NCI-H2171 treated with DMSO at 0.1 percent for 48 hours (cell line): Measurements from ENCODE around the gene AREG.
"Not testable (repeated sequence)": the region's sequence is repeated elsewhere in the genome, so short reads cannot be mapped to it uniquely, and the experiment has no call there.

Source experiments
- DNase-seq: peaks from one replicate; lab custom pipeline; 2025; lab: John Stamatoyannopoulos, UW

Gene AREG, protein sequence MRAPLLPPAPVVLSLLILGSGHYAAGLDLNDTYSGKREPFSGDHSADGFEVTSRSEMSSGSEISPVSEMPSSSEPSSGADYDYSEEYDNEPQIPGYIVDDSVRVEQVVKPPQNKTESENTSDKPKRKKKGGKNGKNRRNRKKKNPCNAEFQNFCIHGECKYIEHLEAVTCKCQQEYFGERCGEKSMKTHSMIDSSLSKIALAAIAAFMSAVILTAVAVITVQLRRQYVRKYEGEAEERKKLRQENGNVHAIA

GRCh38 chr4:74444891-74445642, at the start of gene AREG:
AREG (plus strand) TSS chr4:74445136; CDS start chr4:74445346, 210 bp downstream.
- DNase-seq: peak; percentile 0

DNA sequence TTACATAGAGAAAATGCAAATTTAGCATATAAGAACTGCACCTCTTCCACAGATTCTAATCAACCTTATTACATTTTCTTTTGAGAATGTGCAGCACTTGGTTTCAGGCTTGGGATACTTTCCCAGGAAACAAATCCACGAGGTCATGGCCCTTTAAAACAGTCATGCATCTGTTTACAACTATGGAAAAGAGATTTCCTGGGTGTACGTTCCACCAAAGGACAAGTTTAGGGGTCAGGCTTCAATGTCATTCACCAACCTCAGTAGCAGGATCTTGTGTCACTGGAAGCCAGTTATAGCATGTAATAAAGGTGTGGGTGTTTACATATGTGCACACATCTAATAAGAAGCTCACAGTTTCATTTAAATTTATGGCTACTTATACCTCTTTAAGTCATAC, 49.3 kb upstream of the AREG start:
- no peak for DNase-seq

DNA sequence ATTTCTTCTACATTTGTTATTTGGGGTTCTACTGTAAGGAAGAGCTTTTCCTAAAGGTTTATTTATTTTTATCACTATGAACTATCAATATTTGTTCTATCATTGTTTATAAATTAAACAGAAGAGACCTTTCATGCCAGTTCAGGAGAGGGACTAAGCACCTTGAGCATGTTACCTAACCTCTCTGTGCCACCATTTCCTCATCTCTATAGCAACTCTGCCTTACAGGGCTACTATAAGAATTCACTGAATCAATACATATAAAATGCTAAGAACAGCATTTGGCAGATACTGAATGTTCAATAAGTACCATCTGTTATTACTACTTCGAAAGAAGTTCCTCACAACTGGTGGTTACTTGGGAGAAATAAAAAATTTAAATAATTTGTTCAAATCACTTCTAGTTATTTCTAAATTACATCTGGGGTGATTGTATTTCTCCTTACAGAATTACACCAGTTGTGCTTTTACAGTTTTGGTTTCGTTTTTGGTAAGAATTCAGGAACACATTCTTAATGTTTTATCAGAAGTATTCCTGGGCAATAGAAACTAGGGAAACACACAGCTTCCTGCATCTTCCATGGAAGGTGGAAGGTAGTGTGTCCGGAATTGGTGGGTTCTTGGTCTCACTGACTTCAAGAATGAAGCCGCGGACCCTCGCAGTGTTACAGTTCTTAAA, 47.0 kb upstream of the AREG start:
- no peak for DNase-seq

GRCh38 chr4:74398894-74399589, 45.9 kb upstream of the AREG start:
- DNase-seq: not testable (repeated sequence)

DNA sequence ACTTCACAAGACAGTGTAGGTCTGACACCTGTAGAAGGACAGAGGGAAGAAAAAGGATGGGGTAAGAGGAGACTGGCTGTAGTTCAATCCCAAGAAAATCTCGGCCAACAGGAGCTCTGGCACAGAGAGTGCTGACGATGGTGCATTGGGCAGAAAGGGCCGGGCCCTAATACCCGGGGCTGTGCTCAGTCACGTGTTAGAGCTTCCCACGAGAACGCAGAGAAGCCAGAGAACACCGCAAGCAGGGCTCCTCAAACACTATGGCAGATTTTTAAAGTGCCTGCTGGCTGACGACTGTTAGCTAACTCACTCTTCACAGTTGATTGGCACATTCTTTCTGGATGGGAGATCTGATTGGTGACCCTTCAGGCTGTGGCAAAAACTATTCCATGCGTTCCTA, 44.5 kb upstream of the AREG start:
- no peak for DNase-seq

- DNase-seq: no peak
Measured at GRCh38 chr4:74402692-74403456, 42.1 kb upstream of the AREG start.

DNA sequence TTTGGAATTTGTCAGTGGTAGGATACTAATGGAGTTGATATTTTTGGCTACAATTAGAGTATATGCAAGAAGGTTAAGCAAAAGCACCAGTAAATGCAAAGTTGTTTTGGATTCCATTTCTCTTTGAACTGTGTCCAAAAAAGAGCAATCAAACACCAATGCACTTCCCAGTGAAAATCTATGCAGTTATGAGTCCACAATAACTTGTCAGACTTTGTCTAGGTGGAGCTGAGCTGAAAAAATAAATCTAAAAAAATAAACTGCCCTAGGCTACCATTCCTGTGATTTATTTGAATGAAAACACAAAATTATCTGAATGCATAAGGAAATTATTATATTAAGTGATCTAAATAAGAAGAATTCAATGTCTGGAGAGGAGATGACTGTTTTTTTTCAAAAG, 37.0 kb upstream of the AREG start:
- DNase-seq: no peak

GRCh38 chr4:74408639-74409038, 36.3 kb upstream of the AREG start:
- no peak for DNase-seq

GRCh38 chr4:74410272-74410671, 34.7 kb upstream of the AREG start:
- DNase-seq: no peak

- DNase-seq: no peak
Measured at GRCh38 chr4:74412225-74412624, 32.7 kb upstream of the AREG start.

DNA sequence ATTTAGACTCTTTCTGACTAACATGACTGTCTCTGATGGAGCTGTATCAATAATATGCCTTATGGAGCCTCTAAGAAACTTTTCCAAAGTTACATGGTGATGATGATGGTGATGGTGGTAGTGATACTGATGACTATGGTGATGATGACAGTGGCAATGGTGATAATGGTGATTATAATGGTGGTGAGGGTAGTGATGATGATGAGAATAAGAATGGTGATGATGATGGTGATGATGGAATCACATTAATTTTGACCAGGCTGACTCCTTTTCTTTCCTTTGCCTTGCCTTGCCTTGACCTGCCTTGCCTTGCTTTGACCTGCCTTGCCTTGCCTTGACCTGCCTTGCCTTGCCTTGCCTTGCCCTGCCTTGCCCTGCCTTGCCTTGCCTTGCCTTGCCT, 31.7 kb upstream of the AREG start:
- DNase-seq: no peak

- no peak for DNase-seq
Measured at GRCh38 chr4:74414149-74414809, 30.7 kb upstream of the AREG start.

GRCh38 chr4:74415602-74416300, 29.2 kb upstream of the AREG start:
- DNase-seq: no peak

DNA sequence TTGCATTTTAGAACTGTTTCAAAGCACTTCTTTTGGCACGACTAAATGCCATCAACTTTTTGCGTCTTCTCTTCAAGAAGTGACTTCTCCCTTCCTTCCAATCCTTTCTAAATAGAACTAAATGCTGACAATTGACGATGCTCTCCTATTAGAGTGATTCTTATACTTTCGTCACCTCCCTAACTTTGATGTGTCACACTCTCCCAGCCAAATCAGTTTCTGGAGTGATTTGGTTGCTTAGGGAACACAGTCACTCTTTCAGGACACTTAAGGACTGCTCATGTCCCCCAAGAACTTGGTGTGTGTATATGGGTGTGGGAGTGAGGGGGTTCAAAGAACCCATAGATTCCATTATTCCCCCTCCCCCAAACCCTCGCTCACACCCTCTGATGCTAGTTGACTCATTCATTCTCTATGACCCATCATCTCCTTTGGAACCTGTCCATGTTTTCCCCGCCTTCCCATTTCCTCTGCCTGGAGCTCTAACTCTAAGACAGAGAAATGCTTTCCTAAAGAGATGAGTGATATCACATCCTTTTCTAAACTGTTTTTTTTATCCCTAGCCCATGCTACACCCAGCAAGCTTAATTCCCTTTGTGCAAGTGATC, 26.8 kb upstream of the AREG start:
- DNase-seq: no peak

DNA sequence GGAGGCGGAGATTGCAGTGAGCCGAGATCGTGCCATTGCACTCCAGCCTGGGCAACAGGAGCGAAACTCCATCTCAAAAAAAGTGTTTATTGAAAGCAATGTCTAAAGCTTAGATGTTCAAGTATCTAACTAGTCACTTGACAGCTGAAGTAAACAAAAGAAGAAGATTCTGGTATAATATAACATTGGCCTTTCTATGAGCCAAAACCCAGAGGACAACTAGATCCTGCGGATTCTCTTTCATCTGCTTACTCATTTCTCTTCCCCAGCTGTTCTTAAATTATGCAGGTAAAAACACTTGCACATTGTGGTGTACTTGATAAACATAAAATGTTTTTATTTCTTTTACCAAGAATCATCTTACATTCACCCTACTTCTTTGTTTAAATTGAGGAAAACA, 24.1 kb upstream of the AREG start:
- DNase-seq: no peak

DNA sequence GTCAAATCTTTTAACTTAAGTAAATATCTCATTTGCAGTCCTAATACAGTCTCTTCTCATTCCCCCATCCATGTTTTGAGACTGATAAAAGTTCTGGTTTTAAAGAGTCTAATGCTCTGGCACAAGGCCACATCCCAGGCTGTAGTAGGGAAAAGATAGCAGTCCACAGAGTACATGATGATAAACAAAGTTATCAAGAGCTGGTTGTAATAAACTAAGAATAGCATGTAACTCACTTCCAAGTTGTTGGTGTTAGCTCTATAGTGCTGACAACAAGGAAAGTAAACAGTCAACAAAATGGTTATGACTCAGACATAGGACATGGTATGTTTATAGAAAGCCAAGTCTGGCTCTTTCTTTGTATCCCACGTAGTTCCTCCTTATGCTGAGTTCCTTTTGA, 21.8 kb upstream of the AREG start:
- DNase-seq: no peak

- DNase-seq: no peak
Measured at GRCh38 chr4:74424111-74424510, 20.8 kb upstream of the AREG start.

DNA sequence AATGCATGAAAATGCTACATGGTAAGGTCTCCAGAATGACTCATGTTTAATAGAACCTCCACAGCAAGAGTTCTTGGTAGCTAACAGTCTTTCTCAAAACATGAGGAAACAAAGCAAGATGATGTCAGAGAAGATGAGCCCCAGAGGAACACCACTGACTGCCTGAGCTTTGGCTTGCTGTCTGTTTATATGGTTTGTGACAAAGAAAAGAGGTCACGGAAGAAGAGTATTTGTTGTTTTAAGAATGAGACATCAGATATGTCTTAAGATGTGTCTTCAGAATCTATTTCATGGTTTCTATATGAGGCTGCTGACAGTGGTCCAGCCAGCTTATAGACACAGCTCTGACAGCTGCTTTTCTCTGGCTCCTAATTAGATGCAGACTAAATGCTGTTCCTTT, 18.8 kb upstream of the AREG start:
- no peak for DNase-seq

GRCh38 chr4:74428276-74428675, 16.7 kb upstream of the AREG start:
- no peak for DNase-seq

GRCh38 chr4:74431113-74431826, 13.7 kb upstream of the AREG start:
- no peak for DNase-seq
